PC-9 (cell line): ENCODE measurements around the gene PSEN1. TPM values are rescaled to one million over a fixed set of nuclear protein-coding genes. Genes with fewer than 3 reads are reported as not detected.

Experiments used
- BruUV-seq: library from RNA; stranded (reverse); fragments of 400-500 nt; replicated peaks from 2 replicates; lab custom pipeline; 2021; lab: Mats Ljungman, UMichigan
- CTCF ChIA-PET: fragments of 300-600 bp; sonication (Branson Sonifier 250); formaldehyde crosslinking; loops from one replicate; lab custom pipeline; 2022; ENCODE audit warnings: antibody characterized with exemption; lab: Charles Lee
- POLR2A ChIA-PET: fragments of 300-600 bp; sonication (Branson Sonifier 250); formaldehyde crosslinking; loops from one replicate; lab custom pipeline; 2022; ENCODE audit warnings: antibody characterized with exemption; ENCODE audit not compliant: unreplicated experiment; lab: Charles Lee
- DNase-seq, 2 experiments: peaks; one replicate each; pipeline versions ENCODE4 v3.0.0 to v3.0.0-alpha.2; 2015 to 2022; ENCODE audit warnings: mixed read lengths in 1 of 2
- H2AFZ ChIP-seq: fragments of 200-600 bp; sonication (generic); 2 replicates; pipeline ENCODE4 v1.8.1; 2017; ENCODE audit warnings: antibody characterized with exemption
- H3F3A ChIP-seq: fragments of 200-600 bp; sonication (generic); 2 replicates; pipeline ENCODE4 v1.8.1; 2017; ENCODE audit warnings: antibody characterized with exemption, mild to moderate bottlenecking, low read depth; ENCODE audit not compliant: insufficient read depth
- H3K27ac ChIP-seq: fragments of 200-600 bp; sonication (generic); 2 replicates; pipeline ENCODE4 v1.6.1; 2016; ENCODE audit warnings: mixed run types
- H3K27me3 ChIP-seq: fragments of 200-600 bp; sonication (generic); 2 replicates; pipeline ENCODE4 v1.6.1; 2016; ENCODE audit warnings: low read depth, mixed run types; ENCODE audit not compliant: insufficient read depth
- H3K36me3 ChIP-seq: fragments of 200-600 bp; sonication (generic); 2 replicates; pipeline ENCODE4 v1.6.1; 2016; ENCODE audit warnings: low read depth, mixed run types
- H3K4me1 ChIP-seq: fragments of 200-600 bp; sonication (generic); replicated peaks from 2 replicates; pipeline ENCODE4 v1.6.1; 2016; ENCODE audit warnings: mixed run types; ENCODE audit not compliant: insufficient read depth
- H3K4me2 ChIP-seq: fragments of 200-600 bp; sonication (generic); 2 replicates; pipeline ENCODE4 v1.6.1; 2017; ENCODE audit warnings: mixed run types
- H3K4me3 ChIP-seq: fragments of 200-600 bp; sonication (generic); 2 replicates; pipeline ENCODE4 v1.6.1; 2016; ENCODE audit warnings: mixed run types
- H3K79me2 ChIP-seq: fragments of 200-600 bp; sonication (generic); 2 replicates; pipeline ENCODE4 v1.6.1; 2017; ENCODE audit warnings: low read depth, mixed run types
- H3K9me2 ChIP-seq: fragments of 200-600 bp; sonication (generic); 2 replicates; pipeline ENCODE4 v1.8.1; 2017; ENCODE audit warnings: mild to moderate bottlenecking; ENCODE audit not compliant: insufficient read depth
- H3K9me3 ChIP-seq: fragments of 200-600 bp; sonication (generic); 2 replicates; pipeline ENCODE4 v1.8.1; 2016; ENCODE audit warnings: low read depth; ENCODE audit not compliant: insufficient read depth
- H4K20me1 ChIP-seq: fragments of 200-600 bp; sonication (generic); 2 replicates; pipeline ENCODE4 v1.8.1; 2017; ENCODE audit not compliant: insufficient read depth
- CTCF ChIP-seq: fragments of 200-600 bp; sonication (generic); conservative IDR thresholded peaks from 2 replicates; pipeline ENCODE4 v1.6.1; 2017; ENCODE audit warnings: mixed run types, antibody characterized with exemption, mild to moderate bottlenecking, moderate library complexity
- EZH2 ChIP-seq: fragments of 200-600 bp; sonication (generic); IDR thresholded peaks from 2 replicates; pipeline ENCODE4 v1.8.0; 2017; ENCODE audit warnings: antibody characterized with exemption, low read depth
- intact Hi-C: fragments of 100-400 bp; cut with micrococcal nuclease; formaldehyde crosslinking; loops from one replicate; pipeline ENCODE4 v1.10.0; 2022; ENCODE audit not compliant: unreplicated experiment
- total RNA-seq: library from RNA; stranded (reverse); gene quantifications from 2 replicates; pipeline ENCODE4 v1.2.3, GENCODE V29; 2021

PSEN1 gene
- total RNA-seq, 1 experiment from 2014 or later, result 44.0 TPM

DNA sequence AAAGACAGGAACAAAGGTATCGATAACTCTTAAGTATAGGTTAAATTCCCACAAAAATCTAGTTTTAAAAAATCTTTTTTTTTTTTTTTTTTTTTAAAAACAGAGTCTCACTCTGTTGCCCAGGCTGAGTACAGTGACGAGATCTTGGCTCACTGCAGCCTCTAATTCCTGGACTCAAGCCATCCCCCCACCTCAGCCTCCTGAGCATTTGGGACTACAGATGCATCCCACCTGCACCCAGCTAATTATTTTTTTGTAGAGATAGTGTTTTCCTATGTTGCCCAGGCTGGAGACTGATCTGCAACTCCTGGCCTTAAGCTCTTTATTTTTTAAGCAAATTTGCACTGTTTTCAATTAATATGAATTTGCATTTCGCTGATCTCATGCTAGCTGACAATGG, 9.8 kb downstream of the PSEN1 start:
- Histone ChIP-seq H3K4me2 (no peak overlapping the region), H4K20me1 (peaks cover 31% of the 10 kb centered on the region), H3K9me3 (no peaks in the 10 kb centered on the region), H3K27me3 (no peaks in the 10 kb centered on the region), H3K9me2 (no peaks in the 10 kb centered on the region), H3K4me3 (no peak overlapping the region), H3K4me1 (no peaks in the 10 kb centered on the region), H3F3A (no peaks in the 10 kb centered on the region), H3K27ac (no peak overlapping the region), H2AFZ (no peak overlapping the region), H3K36me3 (0 out of 2 replicates have a peak, but pooled peaks cover 5% of the 10 kb centered on the region), H3K79me2 (peaks cover 43% of the 10 kb centered on the region)
- POLR2A ChIA-PET, result no interaction called here
- DNase-seq, result no peak
- BruUV-seq, result no TSS peak
- CTCF ChIA-PET, result interaction anchor here (0.5 to 0.6 kb wide), 2 partner anchors 342 to 629 kb away, joined by 3 read pairs; no protein-coding TSS in a partner anchor
- TF ChIP-seq EZH2, result no peak
- intact Hi-C loops, result no loop called here

DNA sequence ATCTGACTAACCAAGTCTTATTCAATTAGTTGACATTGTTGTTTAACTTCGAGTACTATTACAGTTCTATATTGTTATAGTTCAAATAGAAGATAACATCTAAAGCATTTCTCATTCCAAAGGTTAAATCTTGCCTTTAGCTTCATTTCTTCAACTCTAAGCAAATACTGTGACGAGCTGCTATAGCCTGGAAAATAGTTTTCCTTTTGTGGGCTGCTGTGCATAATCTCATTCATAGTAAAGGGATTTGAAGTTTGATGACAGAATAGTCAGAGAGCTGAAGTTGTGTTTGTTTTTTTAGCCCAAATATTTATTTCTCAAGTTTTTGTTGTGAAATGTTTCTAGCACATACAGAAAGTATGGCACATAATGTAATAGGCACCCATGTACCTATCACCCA, 13.4 kb downstream of the PSEN1 start:
- 0 out of 2 replicates have a peak, but pooled peaks cover 5% of the 10 kb centered on the region for H3K36me3 ChIP-seq
- intact Hi-C loops, result no loop called here
- BruUV-seq, result no TSS peak
- peaks cover 18% of the 10 kb centered on the region for H3K79me2 ChIP-seq
- H3K4me2 ChIP-seq, result no peak overlapping the region
- no peaks in the 10 kb centered on the region for H3F3A ChIP-seq
- H3K4me3 ChIP-seq, result no peak overlapping the region
- no peaks in the 10 kb centered on the region for H3K9me2 ChIP-seq
- TF ChIP-seq EZH2 (no peak), CTCF (no peak)
- no peaks in the 10 kb centered on the region for H3K9me3 ChIP-seq
- no peak for DNase-seq
- ChIA-PET CTCF (interaction anchor here (0.6 kb wide), 1 partner anchor 163 kb away, joined by 7 read pairs; no protein-coding TSS in a partner anchor), POLR2A (no interaction called here)
- no peak overlapping the region for H2AFZ ChIP-seq
- no peaks in the 10 kb centered on the region for H3K4me1 ChIP-seq
- no peaks in the 10 kb centered on the region for H3K27me3 ChIP-seq
- peaks cover 20% of the 10 kb centered on the region for H4K20me1 ChIP-seq
- H3K27ac ChIP-seq, result no peak overlapping the region

DNA sequence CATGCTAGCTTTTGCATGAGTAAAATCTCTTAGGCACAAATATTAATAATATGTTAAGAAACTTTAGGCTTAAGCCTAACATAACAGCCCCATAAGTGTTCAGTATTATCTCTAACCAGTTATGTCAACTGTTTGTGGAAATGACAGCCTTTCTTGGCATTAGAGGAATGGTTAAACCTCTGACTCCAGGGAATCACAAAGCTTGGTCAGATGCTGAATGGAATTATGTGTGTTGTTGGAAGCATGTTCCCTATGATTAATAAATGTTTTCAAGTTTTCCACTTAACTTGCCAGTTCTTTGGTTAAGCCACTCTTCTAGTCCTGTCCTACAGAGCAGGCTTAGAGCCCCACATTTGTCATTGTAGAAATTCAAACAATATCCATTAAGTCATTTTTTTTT, 17.0 kb downstream of the PSEN1 start:
- Histone ChIP-seq H4K20me1 (peaks cover 6% of the 10 kb centered on the region; the same call in 1 of the 2 replicates), H3K79me2 (no peaks in the 10 kb centered on the region), H3F3A (no peaks in the 10 kb centered on the region), H3K4me3 (no peak overlapping the region), H3K9me2 (no peaks in the 10 kb centered on the region), H3K27ac (no peak overlapping the region), H3K9me3 (no peaks in the 10 kb centered on the region), H3K27me3 (no peaks in the 10 kb centered on the region), H3K36me3 (0 out of 2 replicates have a peak, but pooled peaks cover 2% of the 10 kb centered on the region), H3K4me2 (no peak overlapping the region), H3K4me1 (no peaks in the 10 kb centered on the region), H2AFZ (no peak overlapping the region)
- POLR2A ChIA-PET, result interaction anchor here (0.7 kb wide), 1 partner anchor 56 kb away, joined by 3 read pairs; no protein-coding TSS in a partner anchor
- no peak for DNase-seq
- intact Hi-C loops, result no loop called here
- CTCF ChIA-PET, result no interaction called here
- BruUV-seq, result no TSS peak
- TF ChIP-seq CTCF, result no peak
- no peak for TF ChIP-seq EZH2

DNA sequence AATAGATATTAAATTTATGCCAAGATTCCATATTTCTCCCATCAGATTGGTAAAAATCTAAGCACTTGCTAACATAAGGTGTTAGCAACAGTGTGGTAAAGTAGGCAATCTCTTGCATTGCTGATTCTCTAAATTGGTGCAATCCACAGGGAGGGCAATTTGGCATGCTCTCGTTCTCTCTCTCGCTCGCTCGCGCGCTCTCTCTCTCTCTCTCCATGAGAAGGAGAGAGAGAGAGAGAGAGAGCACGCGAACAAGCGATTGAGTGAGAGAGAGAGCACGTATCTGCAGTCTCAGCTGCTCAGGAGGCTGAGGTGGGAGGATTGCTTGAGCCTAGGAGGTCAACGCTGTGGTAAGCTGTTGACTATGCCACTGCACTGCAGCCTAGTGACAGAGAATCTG, 25.9 kb downstream of the PSEN1 start:
- Histone ChIP-seq H3K4me2 (no peak overlapping the region), H3K4me1 (no peaks in the 10 kb centered on the region), H3K27ac (no peak overlapping the region), H3K9me3 (no peaks in the 10 kb centered on the region), H3K4me3 (no peak overlapping the region), H3K79me2 (no peaks in the 10 kb centered on the region), H2AFZ (no peak overlapping the region), H3F3A (no peaks in the 10 kb centered on the region), H3K36me3 (peaks cover 16% of the 10 kb centered on the region; the same call in 1 of the 2 replicates), H4K20me1 (peaks cover 3% of the 10 kb centered on the region; the same call in 1 of the 2 replicates), H3K9me2 (no peaks in the 10 kb centered on the region), H3K27me3 (no peaks in the 10 kb centered on the region)
- intact Hi-C loops, result no loop called here
- TF ChIP-seq CTCF (no peak), EZH2 (no peak)
- no peak for DNase-seq
- BruUV-seq, result no TSS peak
- ChIA-PET CTCF (no interaction called here), POLR2A (no interaction called here)
